CD14-positive monocyte (primary cell): ENCODE data around the gene ATXN1. TPM values are rescaled to one million over a fixed set of nuclear protein-coding genes. Genes with fewer than 3 reads are reported as not detected.

Source experiments
- DNase-seq, 3 donors: peaks; one replicate each; pipeline ENCODE4 v3.0.0-alpha.2; 2011 to 2022
- H2AFZ ChIP-seq: 2 replicates; pipeline ENCODE4 v1.6.0; 2012; ENCODE audit warnings: mild to moderate bottlenecking, low read depth, low read length, inconsistent platforms; ENCODE audit not compliant: insufficient read depth, poor library complexity, severe bottlenecking
- H3K27ac ChIP-seq, 2 donors: 1 replicate in 1 of 2; 2 replicates in 1 of 2; pipeline ENCODE4 v1.5.1; 2012 to 2013; ENCODE audit warnings: low read length in 2 of 2, control low read depth in 1 of 2, inconsistent platforms in 1 of 2, low read depth in 1 of 2, mild to moderate bottlenecking in 1 of 2
- H3K27me3 ChIP-seq, 2 donors: one replicate each; pipeline versions ENCODE4 v1.6.0 to v1.6.1; 2011 to 2013; ENCODE audit warnings: low read length in 2 of 2; ENCODE audit not compliant: control insufficient read depth in 2 of 2, insufficient read depth in 2 of 2
- H3K36me3 ChIP-seq, 2 donors: replicated peaks in 1 of 2; 1 replicate in 1 of 2; 2 replicates in 1 of 2; pipeline versions ENCODE4 v1.5.1 to v1.6.1; 2012 to 2013; ENCODE audit warnings: low read length in 2 of 2, control low read depth in 1 of 2, inconsistent platforms in 1 of 2, mild to moderate bottlenecking in 1 of 2; ENCODE audit not compliant: insufficient read depth in 2 of 2, control insufficient read depth in 1 of 2
- H3K4me1 ChIP-seq, 2 donors: 1 replicate in 1 of 2; 2 replicates in 1 of 2; pipeline versions ENCODE4 v1.5.1 to v1.6.1; 2012 to 2013; ENCODE audit warnings: low read length in 2 of 2, control low read depth in 1 of 2, inconsistent platforms in 1 of 2, mild to moderate bottlenecking in 1 of 2, moderate library complexity in 1 of 2; ENCODE audit not compliant: insufficient read depth in 2 of 2, control insufficient read depth in 1 of 2
- H3K4me2 ChIP-seq: replicated peaks from 2 replicates; pipeline ENCODE3; 2012; ENCODE audit warnings: low read length, moderate library complexity, mild to moderate bottlenecking; ENCODE audit not compliant: poor library complexity, severe bottlenecking; ENCODE audit errors: extremely low read depth
- H3K4me3 ChIP-seq, 3 experiments: fragments of 200-600 bp in 1 of 3; sonication (generic) in 1 of 3; replicated peaks in 1 of 3; 1 replicate in 2 of 3; 2 replicates in 1 of 3; pipeline ENCODE4 v1.5.1; 2011 to 2013; ENCODE audit warnings: low read length in 3 of 3, mild to moderate bottlenecking in 3 of 3, control low read depth in 2 of 3, low read depth in 2 of 3, inconsistent platforms in 1 of 3, moderate library complexity in 1 of 3
- H3K79me2 ChIP-seq: 2 replicates; pipeline ENCODE4 v1.6.0; 2012; ENCODE audit warnings: mild to moderate bottlenecking, control low read depth, inconsistent platforms, low read length, moderate library complexity; ENCODE audit not compliant: insufficient read depth
- H3K9ac ChIP-seq: 2 replicates; pipeline ENCODE4 v1.6.0; 2017; ENCODE audit warnings: low read length, mild to moderate bottlenecking; ENCODE audit not compliant: insufficient read depth, poor library complexity, severe bottlenecking
- H3K9me3 ChIP-seq, 2 donors: replicated peaks in 1 of 2; 1 replicate in 1 of 2; 2 replicates in 1 of 2; pipeline versions ENCODE4 v1.5.1 to v1.6.1; 2012 to 2013; ENCODE audit warnings: low read length in 2 of 2, control low read depth in 1 of 2; ENCODE audit not compliant: control insufficient read depth in 1 of 2, insufficient read depth in 1 of 2
- H4K20me1 ChIP-seq: 2 replicates; pipeline ENCODE4 v1.6.0; 2012; ENCODE audit warnings: mild to moderate bottlenecking, low read length, control low read depth, moderate library complexity; ENCODE audit not compliant: insufficient read depth
- H3K27ac Mint-ChIP-seq, 7 donors: one replicate each; pipeline ENCODE4 v1.8.0; 2020; ENCODE audit warnings: mild to moderate bottlenecking in 7 of 7, mixed read lengths in 7 of 7, moderate library complexity in 6 of 7, inconsistent platforms in 2 of 7
- H3K27me3 Mint-ChIP-seq, 3 donors: one replicate each; pipeline ENCODE4 v1.8.0; 2021 to 2022; ENCODE audit warnings: low read depth in 3 of 3, mild to moderate bottlenecking in 3 of 3, mixed read lengths in 3 of 3, moderate library complexity in 3 of 3, inconsistent platforms in 1 of 3
- H3K36me3 Mint-ChIP-seq, 2 donors: one replicate each; pipeline ENCODE4 v1.8.0; 2020; ENCODE audit warnings: mixed read lengths in 2 of 2, inconsistent platforms in 1 of 2, mild to moderate bottlenecking in 1 of 2
- H3K4me1 Mint-ChIP-seq: one replicate; pipeline ENCODE4 v1.8.0; 2020; ENCODE audit warnings: mild to moderate bottlenecking, mixed read lengths
- H3K4me3 Mint-ChIP-seq, 2 donors: one replicate each; pipeline ENCODE4 v1.8.0; 2020; ENCODE audit warnings: mild to moderate bottlenecking in 2 of 2, mixed read lengths in 2 of 2, moderate library complexity in 1 of 2
- H3K9me3 Mint-ChIP-seq, 7 donors: one replicate each; pipeline ENCODE4 v1.8.0; 2020 to 2022; ENCODE audit warnings: mixed read lengths in 7 of 7, mild to moderate bottlenecking in 6 of 7, moderate library complexity in 6 of 7, inconsistent platforms in 2 of 7
- CTCF ChIP-seq: fragments of 200-600 bp; IDR thresholded peaks from one replicate; pipeline ENCODE4 v1.8.0; 2022; ENCODE audit warnings: antibody characterized with exemption, mild to moderate bottlenecking
- WGBS: methylation state at CpG from one replicate; pipeline ENCODE4 v1.1.5; 2013; ENCODE audit warnings: missing lambda C conversion rate; ENCODE audit not compliant: insufficient coverage; 5-methylcytosine and 5-hydroxymethylcytosine counted together
- intact Hi-C, 2 donors: fragments of 100-400 bp; cut with micrococcal nuclease; formaldehyde crosslinking; loops; one replicate each; pipeline versions ENCODE4 v1.15.0 to v1.15.1; 2023
- polyA plus RNA-seq, 3 donors: library from polyadenylated mRNA; depleted of rRNA in 1 of 3; unstranded in 2 of 3; stranded (reverse) in 1 of 3; fragments of 300-500 nt in 2 of 3; fragments of >200 nt in 1 of 3; fragmentation: Illumina TruSeq in 2 of 3; gene quantifications; 1 replicate in 2 of 3; 2 replicates in 1 of 3; pipeline ENCODE4 v1.2.3, GENCODE V29; 2012 to 2021

Gene ATXN1
- polyA plus RNA-seq, 3 donors = 8.8 to 19.1 (median 10.9) TPM

- Histone ChIP-seq H3K27ac (no peak overlapping the region), H3K79me2 (no peaks in the 10 kb centered on the region), H3K27me3 (no peaks in the 10 kb centered on the region), H4K20me1 (peaks cover 5% of the 10 kb centered on the region), H3K4me2 (no peak overlapping the region), H2AFZ (no peak overlapping the region), H3K9ac (no peak overlapping the region), H3K4me1 (no peaks in the 10 kb centered on the region), H3K4me3 (no peak overlapping the region), H3K36me3 (no peaks in the 10 kb centered on the region), H3K9me3 (no peaks in the 10 kb centered on the region)
- no peak for TF ChIP-seq CTCF
- no peak for DNase-seq
- H3K27me3 Mint-ChIP-seq = peaks cover 0 to 4% (median 0%) of the 10 kb centered on the region in 3 donors
- peaks cover 0 to 5% of the 10 kb centered on the region in 2 donors for H3K36me3 Mint-ChIP-seq
- H3K9me3 Mint-ChIP-seq = no peaks in the 10 kb centered on the region
- intact Hi-C loops = no loop called here
- no peak overlapping the region for H3K4me3 Mint-ChIP-seq
- H3K27ac Mint-ChIP-seq = peak overlapping the region in 2 of 7 donors; percentile 21 to 79
- H3K4me1 Mint-ChIP-seq = peaks cover 10% of the 10 kb centered on the region
- no CpG with 5 or more reads among the region's 7 CpGs for WGBS
Measured at GRCh38 chr6:16420715-16421461, 340.4 kb downstream of the ATXN1 start.

GRCh38 chr6:16420337-16420714 lies 340.9 kb downstream of the ATXN1 start:
- no peak for DNase-seq
- Mint-ChIP-seq H3K27ac (peak overlapping the region in 1 of 7 donors; percentile 67), H3K27me3 (peaks cover 0 to 1% (median 0%) of the 10 kb centered on the region in 3 donors), H3K4me3 (no peak overlapping the region), H3K36me3 (peaks cover 0 to 8% of the 10 kb centered on the region in 2 donors), H3K9me3 (no peaks in the 10 kb centered on the region), H3K4me1 (peaks cover 10% of the 10 kb centered on the region)
- no peak for TF ChIP-seq CTCF
- no peaks in the 10 kb centered on the region for H3K4me1 ChIP-seq
- no peaks in the 10 kb centered on the region for H3K79me2 ChIP-seq
- no peaks in the 10 kb centered on the region for H3K36me3 ChIP-seq
- H2AFZ ChIP-seq = no peak overlapping the region
- no peak overlapping the region for H3K4me2 ChIP-seq
- H3K4me3 ChIP-seq = no peak overlapping the region
- WGBS = no CpG with 5 or more reads among the region's 2 CpGs
- H3K9ac ChIP-seq = no peak overlapping the region
- intact Hi-C loops = no loop called here
- no peak overlapping the region for H3K27ac ChIP-seq
- no peaks in the 10 kb centered on the region for H3K9me3 ChIP-seq
- peaks cover 5% of the 10 kb centered on the region for H4K20me1 ChIP-seq
- H3K27me3 ChIP-seq = no peaks in the 10 kb centered on the region
